ENCODE measurements around the gene NMNAT1. TPM values are rescaled to one million over a fixed set of nuclear protein-coding genes. Genes with fewer than 3 reads are reported as not detected.

The NMNAT1 gene
- total RNA-seq, 4 donors from 2014 or later = 4.7 to 6.5 (median 5.6) TPM

- TF ChIP-seq CTCF (IDR thresholded peaks at IDR 0.05) = no peak
- ATAC-seq (ENCODE audit: low FRiP score) = no peak
- DNase-seq (ENCODE audit: low spot score) = no peak
These were observed 38.7 kb upstream of the NMNAT1 start for GRCh38 chr1:9904596-9904995.

GRCh38 chr1:9905010-9905409, 38.3 kb upstream of the NMNAT1 start:
- TF ChIP-seq CTCF (IDR thresholded peaks at IDR 0.05) = no peak

GRCh38 chr1:9906466-9906865, 36.8 kb upstream of the NMNAT1 start:
- DNase-seq (ENCODE audit: low spot score) = no peak
- TF ChIP-seq CTCF (IDR thresholded peaks at IDR 0.05) = no peak
- ATAC-seq (ENCODE audit: low FRiP score) = no peak

More at GRCh38 chr1:9905010-9905409, 38.3 kb upstream of the NMNAT1 start:
- no peak for ATAC-seq (ENCODE audit: low FRiP score)
- DNase-seq (ENCODE audit: low spot score) = no peak

GRCh38 chr1:9907441-9907840, 35.8 kb upstream of the NMNAT1 start:
- no peak for TF ChIP-seq CTCF (IDR thresholded peaks at IDR 0.05)
- ATAC-seq (ENCODE audit: low FRiP score) (no peak), DNase-seq (ENCODE audit: low spot score) (no peak)

- ATAC-seq (ENCODE audit: low FRiP score) = no peak
- TF ChIP-seq CTCF (IDR thresholded peaks at IDR 0.05) = no peak
- no peak for DNase-seq (ENCODE audit: low spot score)
These were observed 34.4 kb upstream of the NMNAT1 start for GRCh38 chr1:9908871-9909233.

GRCh38 chr1:9909234-9910046, 33.8 kb upstream of the NMNAT1 start:
- ATAC-seq (ENCODE audit: low FRiP score) (peak; percentile 1), DNase-seq (ENCODE audit: low spot score) (no peak)
- no peak for TF ChIP-seq CTCF (IDR thresholded peaks at IDR 0.05)

GRCh38 chr1:9910076-9910422, 33.2 kb upstream of the NMNAT1 start, which contains the start of gene CTNNBIP1:
TSS of gene CTNNBIP1 (minus strand) at chr1:9910269. CDS start at chr1:9872064, 38,205 bp downstream.
- TF ChIP-seq CTCF (IDR thresholded peaks at IDR 0.05) = no peak
- ATAC-seq (ENCODE audit: low FRiP score) = peak; percentile 94
- DNase-seq (ENCODE audit: low spot score) = no peak

Data from omental fat pad (tissue), 4 donors.